B cell (primary cell): ENCODE data around the gene TIMM17A.

Experiments
- EZH2 ChIP-seq: IDR thresholded peaks from 2 replicates; pipeline ENCODE4 v1.6.1; 2012; ENCODE audit warnings: borderline replicate concordance, low read depth, mild to moderate bottlenecking, moderate library complexity, low read length; ENCODE audit not compliant: insufficient read depth, poor library complexity, severe bottlenecking
- TF ChIP-seq, protein P1 (sequence below): fragments of 200-600 bp; IDR thresholded peaks from one replicate; pipeline ENCODE4 v1.8.0; 2022; ENCODE audit warnings: antibody characterized with exemption, mild to moderate bottlenecking

DNA sequence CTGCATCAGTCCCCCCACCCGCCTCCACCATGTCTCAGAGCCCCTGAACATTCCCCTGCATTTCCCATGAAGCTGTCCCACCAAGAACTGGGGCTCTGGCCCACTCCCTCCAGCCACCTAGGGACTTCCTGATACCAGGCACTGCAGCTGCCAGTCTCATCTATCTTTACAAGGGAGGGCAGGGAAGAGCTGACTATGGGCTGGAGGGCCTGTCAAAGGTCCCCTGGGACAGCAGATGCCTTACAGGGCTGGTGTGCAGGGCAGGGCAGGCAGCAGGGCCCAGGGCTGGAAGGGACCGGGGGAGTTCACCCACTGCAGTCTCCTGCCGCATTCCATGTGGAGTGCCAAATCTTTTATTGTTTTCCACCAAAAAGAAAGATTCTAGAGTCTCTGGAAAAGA lies 49.0 kb upstream of the TIMM17A start:
- TF ChIP-seq EZH2, result no peak
- TF ChIP-seq, protein P1, sequence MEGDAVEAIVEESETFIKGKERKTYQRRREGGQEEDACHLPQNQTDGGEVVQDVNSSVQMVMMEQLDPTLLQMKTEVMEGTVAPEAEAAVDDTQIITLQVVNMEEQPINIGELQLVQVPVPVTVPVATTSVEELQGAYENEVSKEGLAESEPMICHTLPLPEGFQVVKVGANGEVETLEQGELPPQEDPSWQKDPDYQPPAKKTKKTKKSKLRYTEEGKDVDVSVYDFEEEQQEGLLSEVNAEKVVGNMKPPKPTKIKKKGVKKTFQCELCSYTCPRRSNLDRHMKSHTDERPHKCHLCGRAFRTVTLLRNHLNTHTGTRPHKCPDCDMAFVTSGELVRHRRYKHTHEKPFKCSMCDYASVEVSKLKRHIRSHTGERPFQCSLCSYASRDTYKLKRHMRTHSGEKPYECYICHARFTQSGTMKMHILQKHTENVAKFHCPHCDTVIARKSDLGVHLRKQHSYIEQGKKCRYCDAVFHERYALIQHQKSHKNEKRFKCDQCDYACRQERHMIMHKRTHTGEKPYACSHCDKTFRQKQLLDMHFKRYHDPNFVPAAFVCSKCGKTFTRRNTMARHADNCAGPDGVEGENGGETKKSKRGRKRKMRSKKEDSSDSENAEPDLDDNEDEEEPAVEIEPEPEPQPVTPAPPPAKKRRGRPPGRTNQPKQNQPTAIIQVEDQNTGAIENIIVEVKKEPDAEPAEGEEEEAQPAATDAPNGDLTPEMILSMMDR, result no peak
